Body of pancreas (tissue), 4 donors: ENCODE data around the gene DNAH3.

Experiments
- CTCF ChIP-seq, 7 experiments: fragments of 450-650 bp in 4 of 7; fragments of 200-600 bp in 3 of 7; sonication (generic) in 3 of 7; IDR thresholded peaks; one replicate each; pipeline ENCODE4 v1.5.1; 2016 to 2019; ENCODE audit warnings: antibody characterized with exemption in 7 of 7
- POLR2A ChIP-seq, 3 donors: fragments of 450-650 bp; IDR thresholded peaks; one replicate each; pipeline ENCODE4 v1.6.1; 2016; ENCODE audit warnings: antibody characterized with exemption in 3 of 3, mild to moderate bottlenecking in 2 of 3

GRCh38 chr16:20941636-20941926 is 209.1 kb downstream of the DNAH3 start:
- TF ChIP-seq CTCF (IDR thresholded peaks at IDR 0.05) (no peak), POLR2A (IDR thresholded peaks at IDR 0.05) (no peak)
